Testis (tissue), 2 donors: ENCODE measurements around the gene CDC25A.

Experiments used
- POLR2A ChIP-seq: fragments of 450-650 bp; IDR thresholded peaks from one replicate; pipeline ENCODE4 v1.6.1; 2017; ENCODE audit warnings: antibody characterized with exemption, mild to moderate bottlenecking, moderate library complexity
- TF ChIP-seq, protein P1 (sequence below), 3 experiments: fragments of 450-650 bp in 2 of 3; fragments of 200-600 bp in 1 of 3; sonication (generic) in 1 of 3; IDR thresholded peaks; one replicate each; pipeline ENCODE4 v1.5.1; 2016 to 2019; ENCODE audit warnings: antibody characterized with exemption in 3 of 3, mild to moderate bottlenecking in 2 of 3, moderate library complexity in 1 of 3

DNA sequence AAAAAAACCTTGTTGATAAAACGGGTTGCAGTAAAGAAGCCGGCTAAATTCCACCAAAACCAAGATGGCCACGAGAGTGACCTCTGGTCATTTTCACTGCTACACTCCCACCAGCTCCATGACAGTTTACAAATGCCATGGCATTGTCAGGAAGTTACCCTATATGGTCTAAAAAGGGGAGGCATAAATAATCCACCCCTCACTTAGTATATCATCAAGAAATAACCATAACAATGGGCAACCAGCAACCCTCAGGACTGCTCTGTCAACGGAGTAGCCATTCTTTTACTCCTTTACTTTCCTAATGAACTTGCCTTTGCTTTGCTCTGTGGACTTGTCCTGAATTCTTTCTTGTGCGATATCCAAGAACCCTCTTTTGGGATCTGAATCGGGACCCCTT is 14.4 kb upstream of the CDC25A start:
- TF ChIP-seq, protein P1, sequence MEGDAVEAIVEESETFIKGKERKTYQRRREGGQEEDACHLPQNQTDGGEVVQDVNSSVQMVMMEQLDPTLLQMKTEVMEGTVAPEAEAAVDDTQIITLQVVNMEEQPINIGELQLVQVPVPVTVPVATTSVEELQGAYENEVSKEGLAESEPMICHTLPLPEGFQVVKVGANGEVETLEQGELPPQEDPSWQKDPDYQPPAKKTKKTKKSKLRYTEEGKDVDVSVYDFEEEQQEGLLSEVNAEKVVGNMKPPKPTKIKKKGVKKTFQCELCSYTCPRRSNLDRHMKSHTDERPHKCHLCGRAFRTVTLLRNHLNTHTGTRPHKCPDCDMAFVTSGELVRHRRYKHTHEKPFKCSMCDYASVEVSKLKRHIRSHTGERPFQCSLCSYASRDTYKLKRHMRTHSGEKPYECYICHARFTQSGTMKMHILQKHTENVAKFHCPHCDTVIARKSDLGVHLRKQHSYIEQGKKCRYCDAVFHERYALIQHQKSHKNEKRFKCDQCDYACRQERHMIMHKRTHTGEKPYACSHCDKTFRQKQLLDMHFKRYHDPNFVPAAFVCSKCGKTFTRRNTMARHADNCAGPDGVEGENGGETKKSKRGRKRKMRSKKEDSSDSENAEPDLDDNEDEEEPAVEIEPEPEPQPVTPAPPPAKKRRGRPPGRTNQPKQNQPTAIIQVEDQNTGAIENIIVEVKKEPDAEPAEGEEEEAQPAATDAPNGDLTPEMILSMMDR (IDR thresholded peaks at IDR 0.05), result no peak
- TF ChIP-seq POLR2A, result no peak
